Vagina (tissue), 2 donors: Measurements from ENCODE around the gene WT1. TPM values are rescaled to one million over a fixed set of nuclear protein-coding genes. Genes with fewer than 3 reads are reported as not detected.
A peak's percentile ranks its signal among the peaks of the same experiment; 100 is the strongest.

Experiments used
- DNase-seq, 2 donors: peaks; one replicate each; pipeline ENCODE4 v3.0.0-alpha.2; 2017; ENCODE audit errors: extremely low spot score in 2 of 2
- H3K27ac ChIP-seq: fragments of 200-600 bp; sonication (generic); one replicate; pipeline ENCODE4 v1.5.1; 2019
- H3K27me3 ChIP-seq: fragments of 200-600 bp; sonication (generic); one replicate; pipeline ENCODE4 v1.5.1; 2019
- H3K36me3 ChIP-seq, 2 donors: fragments of 200-600 bp; sonication (generic); one replicate each; pipeline ENCODE4 v1.5.1; 2017 to 2019
- H3K4me1 ChIP-seq: fragments of 200-600 bp; sonication (generic); one replicate; pipeline ENCODE4 v1.5.1; 2019
- H3K4me3 ChIP-seq, 2 donors: fragments of 200-600 bp; sonication (generic); 1 replicate in 1 of 2; 2 replicates in 1 of 2; pipeline ENCODE4 v1.5.1; 2016 to 2019
- H3K9me3 ChIP-seq: fragments of 200-600 bp; sonication (generic); one replicate; pipeline ENCODE4 v1.5.1; 2019
- POLR2A ChIP-seq, 2 donors: fragments of 450-650 bp; IDR thresholded peaks; one replicate each; pipeline ENCODE4 v1.6.1; 2017; ENCODE audit warnings: antibody characterized with exemption in 2 of 2, mild to moderate bottlenecking in 2 of 2, moderate library complexity in 2 of 2
- POLR2AphosphoS5 ChIP-seq, 2 donors: sonication (generic); formaldehyde crosslinking; IDR thresholded peaks; one replicate each; pipeline ENCODE4 v1.9.0; 2017; ENCODE audit warnings: antibody characterized with exemption in 2 of 2, mild to moderate bottlenecking in 2 of 2, low read depth in 1 of 2; ENCODE audit not compliant: insufficient read depth in 1 of 2
- intact Hi-C: fragments of 100-400 bp; cut with DNase I; formaldehyde crosslinking; loops from one replicate; pipeline ENCODE4 v1.15.1; 2023
- total RNA-seq: library from RNA; depleted of rRNA; stranded (reverse); fragments of >200 nt; gene quantifications from one replicate; pipeline ENCODE4 v1.2.3, GENCODE V29; 2016
- TF ChIP-seq, protein P1 (sequence below), 3 experiments: fragments of 450-650 bp in 2 of 3; fragments of 200-600 bp in 1 of 3; sonication (generic) in 1 of 3; IDR thresholded peaks; one replicate each; pipeline ENCODE4 v1.5.1; 2017 to 2019; ENCODE audit warnings: antibody characterized with exemption in 3 of 3, mild to moderate bottlenecking in 2 of 3, moderate library complexity in 2 of 3

The WT1 gene
- total RNA-seq, 1 donor from 2014 or later: 32.7 TPM

DNA sequence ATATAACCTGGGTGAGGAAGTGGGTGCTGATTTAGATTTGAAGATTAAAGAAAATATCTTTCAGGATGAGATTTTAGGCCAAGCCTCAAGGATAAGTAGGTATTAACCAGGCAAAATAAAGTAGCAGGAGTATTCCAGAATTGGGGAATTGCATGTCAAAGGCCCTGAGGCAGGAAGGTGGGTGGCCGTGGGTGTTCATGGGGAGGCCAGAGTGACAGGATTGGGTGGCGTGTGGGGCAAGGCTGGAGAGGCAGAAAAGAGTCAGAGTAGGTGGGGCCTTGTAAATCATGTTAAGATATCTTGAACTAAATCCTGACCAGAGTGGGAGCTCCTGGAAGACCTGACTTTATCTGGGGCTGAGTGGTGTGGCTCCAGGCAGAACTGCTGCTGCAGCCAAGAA lies 19.7 kb upstream of the WT1 start:
- Histone ChIP-seq H3K36me3 (no peaks in the 10 kb centered on the region), H3K27me3 (no peaks in the 10 kb centered on the region), H3K4me3 (no peak overlapping the region), H3K9me3 (no peaks in the 10 kb centered on the region), H3K27ac (no peak overlapping the region), H3K4me1 (no peaks in the 10 kb centered on the region)
- DNase-seq: no peak
- TF ChIP-seq, protein P1, sequence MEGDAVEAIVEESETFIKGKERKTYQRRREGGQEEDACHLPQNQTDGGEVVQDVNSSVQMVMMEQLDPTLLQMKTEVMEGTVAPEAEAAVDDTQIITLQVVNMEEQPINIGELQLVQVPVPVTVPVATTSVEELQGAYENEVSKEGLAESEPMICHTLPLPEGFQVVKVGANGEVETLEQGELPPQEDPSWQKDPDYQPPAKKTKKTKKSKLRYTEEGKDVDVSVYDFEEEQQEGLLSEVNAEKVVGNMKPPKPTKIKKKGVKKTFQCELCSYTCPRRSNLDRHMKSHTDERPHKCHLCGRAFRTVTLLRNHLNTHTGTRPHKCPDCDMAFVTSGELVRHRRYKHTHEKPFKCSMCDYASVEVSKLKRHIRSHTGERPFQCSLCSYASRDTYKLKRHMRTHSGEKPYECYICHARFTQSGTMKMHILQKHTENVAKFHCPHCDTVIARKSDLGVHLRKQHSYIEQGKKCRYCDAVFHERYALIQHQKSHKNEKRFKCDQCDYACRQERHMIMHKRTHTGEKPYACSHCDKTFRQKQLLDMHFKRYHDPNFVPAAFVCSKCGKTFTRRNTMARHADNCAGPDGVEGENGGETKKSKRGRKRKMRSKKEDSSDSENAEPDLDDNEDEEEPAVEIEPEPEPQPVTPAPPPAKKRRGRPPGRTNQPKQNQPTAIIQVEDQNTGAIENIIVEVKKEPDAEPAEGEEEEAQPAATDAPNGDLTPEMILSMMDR (IDR thresholded peaks at IDR 0.05): no peak
- TF ChIP-seq POLR2AphosphoS5 (IDR thresholded peaks at IDR 0.05; ENCODE audit: insufficient read depth in 1 of 2, low read depth in 1 of 2) (no peak), POLR2A (IDR thresholded peaks at IDR 0.05) (no peak)
- intact Hi-C loops: no loop called here

DNA sequence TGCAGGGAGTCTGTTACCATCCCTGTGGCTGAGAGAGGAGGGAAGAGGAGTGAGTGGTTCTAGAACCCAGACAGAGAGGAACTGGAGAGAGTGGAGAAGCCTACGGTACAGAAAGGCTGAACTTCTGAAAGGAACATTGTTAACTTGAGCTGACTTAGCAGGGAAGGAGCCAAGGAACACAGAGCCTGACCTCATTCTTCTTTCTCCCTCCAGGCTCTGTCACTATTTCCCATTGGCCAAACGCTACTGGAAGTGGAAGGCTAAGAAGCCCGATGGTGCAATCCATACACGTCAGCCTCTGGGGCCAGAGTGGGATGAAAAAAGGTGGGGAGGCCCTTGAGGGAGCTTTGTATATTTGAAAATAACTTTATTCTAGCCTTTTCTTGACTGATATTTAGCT lies 16.5 kb upstream of the WT1 start:
- Histone ChIP-seq H3K4me1 (no peaks in the 10 kb centered on the region), H3K4me3 (no peak overlapping the region), H3K27me3 (no peaks in the 10 kb centered on the region), H3K9me3 (no peaks in the 10 kb centered on the region), H3K27ac (peak overlapping the region; percentile 23), H3K36me3 (no peaks in the 10 kb centered on the region)
- TF ChIP-seq POLR2AphosphoS5 (IDR thresholded peaks at IDR 0.05; ENCODE audit: insufficient read depth in 1 of 2, low read depth in 1 of 2) (no peak), POLR2A (IDR thresholded peaks at IDR 0.05) (no peak)
- TF ChIP-seq, protein P1 (IDR thresholded peaks at IDR 0.05): no peak
- DNase-seq: peak in 1 of 2 donors; percentile 92
- intact Hi-C loops: no loop called here

DNA sequence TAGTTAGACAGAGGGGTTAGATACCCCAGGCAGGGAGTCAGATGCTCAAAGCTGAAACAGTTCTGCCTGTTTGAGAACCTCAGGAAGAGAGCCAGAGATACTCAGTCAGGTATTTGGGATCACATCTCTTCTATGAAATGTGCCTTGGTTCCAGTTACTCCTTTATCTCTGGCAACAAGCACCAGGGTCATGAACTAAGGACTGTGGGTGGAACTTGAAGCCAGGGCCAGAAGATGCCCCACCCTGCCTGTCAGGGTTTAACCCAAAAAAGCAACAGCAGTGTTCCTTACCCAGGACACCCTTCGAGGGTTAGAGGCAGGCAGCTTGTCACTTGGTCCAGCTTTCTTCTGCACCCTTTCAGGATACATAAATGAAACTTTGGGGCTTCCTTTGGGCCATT lies 15.0 kb upstream of the WT1 start:
- Histone ChIP-seq H3K27ac (no peak overlapping the region), H3K36me3 (no peaks in the 10 kb centered on the region), H3K27me3 (no peaks in the 10 kb centered on the region), H3K4me1 (no peaks in the 10 kb centered on the region), H3K4me3 (no peak overlapping the region), H3K9me3 (no peaks in the 10 kb centered on the region)
- TF ChIP-seq, protein P1 (IDR thresholded peaks at IDR 0.05): no peak
- TF ChIP-seq POLR2A (IDR thresholded peaks at IDR 0.05) (no peak), POLR2AphosphoS5 (IDR thresholded peaks at IDR 0.05; ENCODE audit: insufficient read depth in 1 of 2, low read depth in 1 of 2) (no peak)
- DNase-seq: no peak
- intact Hi-C loops: no loop called here

DNA sequence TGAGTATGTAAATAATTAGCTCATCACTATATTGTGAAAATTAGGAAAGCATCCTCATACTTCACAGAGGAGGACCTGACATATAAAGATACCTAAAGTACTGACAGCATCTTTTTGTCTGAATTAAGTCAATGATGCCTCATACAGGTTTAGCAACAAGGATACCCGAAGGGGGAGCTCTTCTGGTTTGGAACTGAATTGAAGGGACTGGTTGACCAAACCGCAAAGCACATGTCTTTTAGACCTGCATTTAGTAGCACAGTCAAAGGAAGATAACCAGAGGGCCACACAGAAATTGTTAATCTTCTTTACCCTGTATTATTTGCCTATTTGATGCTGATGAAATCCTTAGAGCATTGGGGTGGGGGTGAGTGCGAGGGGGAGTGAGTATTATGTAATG lies 12.9 kb upstream of the WT1 start:
- Histone ChIP-seq H3K9me3 (no peaks in the 10 kb centered on the region), H3K27ac (no peak overlapping the region), H3K36me3 (no peaks in the 10 kb centered on the region), H3K27me3 (no peaks in the 10 kb centered on the region), H3K4me3 (no peak overlapping the region), H3K4me1 (no peaks in the 10 kb centered on the region)
- TF ChIP-seq POLR2A (IDR thresholded peaks at IDR 0.05) (no peak), POLR2AphosphoS5 (IDR thresholded peaks at IDR 0.05; ENCODE audit: insufficient read depth in 1 of 2, low read depth in 1 of 2) (no peak)
- TF ChIP-seq, protein P1 (IDR thresholded peaks at IDR 0.05): no peak
- no peak for DNase-seq
- intact Hi-C loops: no loop called here

DNA sequence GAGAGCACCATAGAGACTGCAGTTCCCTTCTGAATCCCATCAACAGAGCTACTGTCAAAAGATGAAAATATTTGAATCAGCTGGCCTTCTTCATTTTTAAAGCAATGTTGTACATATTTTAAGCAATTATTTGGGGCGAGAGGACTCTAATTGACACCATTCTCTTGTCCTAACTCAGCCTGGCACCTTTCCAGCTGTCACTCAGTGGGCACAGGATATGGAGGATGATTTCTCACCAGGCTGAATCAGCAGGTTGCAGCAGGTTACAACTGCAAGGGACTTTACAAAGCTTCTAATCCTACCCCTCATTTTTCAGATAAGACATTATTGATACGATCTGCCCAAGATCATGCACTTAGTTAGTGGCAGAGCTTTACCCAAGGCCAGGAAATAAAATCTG lies 11.9 kb upstream of the WT1 start:
- DNase-seq: no peak
- H3K27ac ChIP-seq: no peak overlapping the region

More for the DNA sequence above, 11.9 kb upstream of the WT1 start:
- TF ChIP-seq POLR2AphosphoS5 (IDR thresholded peaks at IDR 0.05; ENCODE audit: insufficient read depth in 1 of 2, low read depth in 1 of 2): no peak
- Histone ChIP-seq H3K27me3 (no peaks in the 10 kb centered on the region), H3K36me3 (no peaks in the 10 kb centered on the region), H3K4me1 (no peaks in the 10 kb centered on the region), H3K4me3 (no peak overlapping the region), H3K9me3 (no peaks in the 10 kb centered on the region)
- intact Hi-C loops: no loop called here
